HG03066 (cell line): ENCODE results near the gene ELL3.
A peak's percentile ranks its signal among the peaks of the same experiment; 100 is the strongest.
"Not testable (repeated sequence)": the region's sequence is repeated elsewhere in the genome, so short reads cannot be mapped to it uniquely, and the experiment has no call there.

ENCODE experiments used
- ATAC-seq: cut with Tn5 transposase; IDR thresholded peaks from one replicate; pipeline ENCODE4 v1.9.1; 2021; ENCODE audit warnings: low read depth; ENCODE audit not compliant: unreplicated experiment

The ELL3 gene

DNA sequence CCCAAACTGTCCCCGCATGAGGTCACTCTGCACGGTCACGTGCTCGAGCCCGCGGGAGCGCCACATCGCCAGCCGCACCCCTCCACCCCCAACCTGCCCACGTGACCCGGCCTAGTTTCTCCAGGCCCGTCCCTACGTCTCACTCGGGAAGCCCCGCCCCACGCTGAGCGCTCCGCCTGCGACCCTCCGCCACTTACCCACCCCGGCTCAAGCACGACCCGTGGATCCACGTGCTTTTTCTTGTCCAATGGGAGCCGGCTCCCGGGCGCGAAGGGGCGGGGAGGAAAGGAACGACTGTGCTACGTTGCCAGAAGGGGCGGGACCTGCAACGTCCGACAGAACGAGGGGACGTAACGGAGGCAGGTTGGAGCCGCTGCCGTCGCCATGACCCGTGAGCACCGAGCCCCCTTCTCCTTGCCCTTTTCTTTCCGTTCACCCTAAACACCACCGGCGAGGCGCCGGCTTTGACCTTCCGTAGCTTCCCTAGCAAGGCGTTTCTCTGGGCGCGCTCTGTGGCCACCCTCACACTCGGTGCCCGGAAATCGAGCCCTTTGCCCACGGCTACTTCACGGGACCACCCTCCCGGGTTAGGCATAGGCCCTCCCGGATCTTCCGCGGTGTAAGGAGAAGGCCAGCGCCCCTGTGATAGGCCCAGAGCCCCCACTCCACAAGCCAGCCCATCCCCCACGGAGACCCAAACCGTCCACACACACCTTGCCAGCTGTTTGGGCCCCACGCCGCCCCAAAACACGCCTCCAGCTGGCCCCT lies 15.4 kb upstream of the ELL3 start, which contains the start of gene SERF2:
Gene SERF2 (plus strand): TSS at position 328 of the 768 bp plus-strand sequence. CDS start 57 bp downstream, at position 385.
- peak; percentile 69 for ATAC-seq

DNA sequence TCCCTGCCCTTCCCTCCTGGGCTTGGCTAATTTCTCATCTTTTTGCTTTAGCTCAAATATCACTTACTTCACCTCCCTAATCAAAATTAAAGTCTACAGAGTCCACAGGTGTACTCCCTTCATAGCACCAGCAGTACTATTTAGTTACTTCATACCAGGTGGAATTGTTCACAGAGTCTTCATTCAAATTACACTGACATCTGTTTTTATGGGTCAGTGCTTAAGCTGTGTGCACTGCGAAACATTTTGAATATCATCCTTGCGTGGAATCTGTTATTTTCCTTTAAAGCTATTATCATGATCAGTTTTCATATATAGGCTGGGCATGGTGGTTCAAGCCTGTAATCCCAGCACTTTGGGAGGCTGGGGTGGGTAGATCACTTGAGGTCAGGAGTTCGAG lies 12.6 kb upstream of the ELL3 start:
- ATAC-seq: no peak

DNA sequence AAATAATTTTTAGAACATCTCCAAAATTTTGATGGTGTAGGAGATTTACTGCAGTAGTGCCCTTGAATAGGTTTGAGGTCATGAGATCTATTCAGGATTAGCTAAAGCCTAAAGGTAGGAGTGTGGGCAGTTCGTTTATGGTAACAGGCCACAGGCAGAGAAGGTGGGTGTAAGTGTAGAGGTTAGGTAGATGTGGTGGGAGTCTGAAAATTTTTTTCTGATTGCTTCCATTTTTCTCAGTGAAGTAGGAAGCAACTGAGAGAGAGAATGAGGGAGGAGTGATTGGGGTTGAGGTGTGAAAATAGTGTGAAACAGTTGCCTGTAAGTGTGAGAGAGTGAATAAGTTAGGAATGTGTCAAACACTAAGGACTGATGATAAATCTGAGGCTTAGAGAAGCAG lies 2.2 kb upstream of the ELL3 start:
- ATAC-seq: no peak

GRCh38 chr15:43777267-43777914 lies 625 bp upstream of the ELL3 start:
- peak; percentile 47 for ATAC-seq

DNA sequence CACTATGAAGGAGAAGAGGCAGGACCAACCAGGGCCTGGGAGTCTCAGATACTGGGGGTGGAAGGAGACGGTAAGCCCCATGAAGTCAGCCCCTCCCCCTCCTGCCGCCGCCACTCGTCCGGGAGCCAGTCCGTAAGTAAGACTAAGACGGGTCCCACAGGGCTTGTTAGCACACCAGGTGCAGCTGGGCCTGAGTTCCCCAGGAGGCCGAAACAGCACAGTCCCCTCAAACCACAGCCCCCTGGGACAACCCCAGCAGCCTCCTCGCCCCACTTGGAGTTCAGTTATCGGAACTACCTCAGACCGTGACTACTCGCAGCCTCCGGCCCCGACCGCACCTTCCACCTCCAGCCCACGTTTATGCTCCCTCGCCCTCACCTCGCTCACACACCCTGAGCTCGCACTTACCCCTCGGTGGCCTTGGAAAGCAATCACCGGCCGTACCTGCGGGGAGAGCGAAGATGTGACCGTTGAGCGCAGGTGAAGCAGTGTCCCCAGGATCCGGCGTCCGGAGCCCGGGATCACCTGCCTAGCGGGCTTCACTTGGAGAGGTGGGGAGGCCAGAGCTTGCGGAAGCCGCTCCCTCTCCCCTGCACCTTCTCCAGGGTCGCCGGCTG lies 557 bp downstream of the ELL3 start:
- peak; percentile 61 for ATAC-seq

GRCh38 chr15:43775411-43775965 lies 1.3 kb downstream of the ELL3 start:
- ATAC-seq: no peak

DNA sequence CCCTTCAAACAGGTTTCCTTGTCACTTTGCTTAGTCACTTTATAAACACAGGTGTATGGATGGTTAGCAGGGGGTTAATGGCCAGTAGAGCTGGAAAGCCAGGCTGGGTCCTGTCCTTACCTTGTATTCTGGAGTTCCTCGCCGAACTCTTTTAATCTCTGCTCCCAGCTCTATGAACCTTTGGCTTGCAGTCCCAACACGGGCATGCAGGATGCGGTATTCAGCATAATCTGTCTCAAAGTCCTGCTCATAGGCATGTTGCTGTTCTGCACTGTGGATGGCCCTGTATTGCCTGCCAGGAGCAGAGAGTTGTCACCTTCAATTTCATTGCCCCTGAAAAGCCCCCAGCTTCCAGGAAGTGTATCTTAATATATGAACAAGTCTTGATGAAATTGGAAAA lies 2.7 kb downstream of the ELL3 start:
- no peak for ATAC-seq

DNA sequence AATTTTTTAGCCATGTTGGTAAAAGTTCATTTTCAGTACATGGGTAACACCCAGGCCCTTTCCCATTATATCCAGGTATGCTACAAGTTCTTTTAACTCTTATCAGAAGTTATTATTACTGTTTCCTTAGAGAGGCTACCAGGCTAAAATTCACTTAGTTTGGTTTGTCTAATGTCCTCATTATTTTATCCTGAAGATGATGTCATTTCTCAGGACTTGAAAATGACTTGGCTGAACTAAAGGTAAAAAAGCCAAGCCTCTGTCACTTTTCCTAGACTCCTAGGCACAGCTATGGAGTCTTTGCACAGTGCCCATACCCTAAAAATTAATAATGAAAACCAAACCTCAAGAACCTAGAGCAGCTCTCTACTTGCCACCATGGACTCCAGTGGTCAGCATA lies 4.1 kb downstream of the ELL3 start:
- no peak for ATAC-seq

DNA sequence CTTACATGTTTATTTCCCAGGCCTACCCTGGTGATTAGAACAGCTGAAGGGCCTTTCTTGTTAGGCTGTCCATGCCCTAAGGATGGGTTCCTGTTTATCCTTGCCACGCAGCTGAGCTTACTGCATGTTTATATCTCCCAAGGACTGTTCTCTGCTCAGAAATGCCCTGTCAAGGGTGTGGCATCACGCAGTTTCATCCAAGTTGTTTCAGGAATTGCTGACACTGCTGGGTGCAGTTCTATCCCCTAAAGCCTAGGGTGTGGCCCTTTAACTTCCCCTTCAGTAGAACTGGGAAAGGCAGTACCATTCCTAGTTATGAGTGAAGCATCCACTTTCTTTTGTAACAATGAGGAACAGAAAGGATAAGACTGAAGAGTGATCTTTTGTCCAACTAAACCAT lies 5.0 kb downstream of the ELL3 start:
- no peak for ATAC-seq

- no peak for ATAC-seq
Observed at GRCh38 chr15:43769584-43770228, 7.1 kb downstream of the ELL3 start.

GRCh38 chr15:43763819-43764446 lies 12.8 kb downstream of the ELL3 start:
- ATAC-seq: no peak

DNA sequence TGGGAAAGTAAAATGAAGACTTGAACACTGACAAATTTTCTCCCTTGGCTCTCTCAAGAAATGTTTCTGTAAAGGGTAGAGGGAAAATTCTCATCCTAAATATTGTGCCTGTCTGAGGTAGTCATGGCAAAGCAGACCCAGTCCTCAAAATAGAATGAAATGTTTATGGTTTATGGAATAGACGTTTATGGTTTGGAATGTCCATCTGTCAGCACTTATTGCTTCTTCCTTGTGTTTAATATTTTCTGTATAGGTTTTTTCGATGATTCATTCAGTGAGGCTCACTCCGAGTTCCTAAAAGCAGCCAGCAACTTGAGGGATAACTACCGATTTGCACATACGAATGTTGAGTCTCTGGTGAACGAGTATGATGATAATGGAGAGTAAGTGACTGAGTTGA lies 13.9 kb downstream of the ELL3 start:
- ATAC-seq: no peak

DNA sequence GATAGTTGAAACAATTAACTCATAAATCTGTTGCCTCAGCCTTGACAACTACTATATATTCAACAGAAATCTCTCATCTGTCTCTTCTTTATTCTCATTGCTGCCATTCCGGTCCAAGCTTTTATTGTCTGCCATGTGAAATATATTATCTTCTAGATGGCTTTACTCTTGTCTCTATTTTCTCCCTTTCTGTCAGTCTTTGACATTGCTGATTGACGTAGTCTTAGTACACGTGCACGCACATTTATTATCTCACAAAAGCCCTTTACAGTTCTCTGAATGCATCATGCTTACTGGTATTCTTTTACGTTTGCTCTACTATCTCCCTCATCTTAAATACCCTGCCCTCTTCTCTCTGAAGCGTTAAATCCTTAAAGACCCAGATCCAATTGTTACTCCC lies 24.9 kb downstream of the ELL3 start:
- ATAC-seq: no peak

GRCh38 chr15:43749690-43750345 lies 26.9 kb downstream of the ELL3 start:
- peak; percentile 36 for ATAC-seq

DNA sequence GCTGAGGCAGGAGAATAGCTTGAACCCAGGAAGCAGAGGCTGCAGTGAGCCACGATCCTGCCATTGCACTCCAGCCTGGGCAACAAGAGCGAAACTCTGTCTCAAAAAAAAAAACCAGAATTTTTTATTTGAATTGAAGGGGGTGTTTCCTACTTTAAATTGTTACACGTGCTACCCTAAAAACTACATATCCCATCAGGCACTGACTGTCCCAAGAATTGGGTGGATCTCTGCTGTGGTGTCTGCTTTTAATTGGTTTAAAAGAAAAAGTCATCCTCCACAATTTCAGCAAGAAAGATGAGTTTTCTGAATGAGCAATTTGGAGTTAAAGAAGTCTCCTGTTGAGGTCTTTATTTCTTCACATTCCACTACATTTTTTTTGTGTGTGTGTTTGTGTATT lies 28.4 kb downstream of the ELL3 start:
- ATAC-seq: no peak

DNA sequence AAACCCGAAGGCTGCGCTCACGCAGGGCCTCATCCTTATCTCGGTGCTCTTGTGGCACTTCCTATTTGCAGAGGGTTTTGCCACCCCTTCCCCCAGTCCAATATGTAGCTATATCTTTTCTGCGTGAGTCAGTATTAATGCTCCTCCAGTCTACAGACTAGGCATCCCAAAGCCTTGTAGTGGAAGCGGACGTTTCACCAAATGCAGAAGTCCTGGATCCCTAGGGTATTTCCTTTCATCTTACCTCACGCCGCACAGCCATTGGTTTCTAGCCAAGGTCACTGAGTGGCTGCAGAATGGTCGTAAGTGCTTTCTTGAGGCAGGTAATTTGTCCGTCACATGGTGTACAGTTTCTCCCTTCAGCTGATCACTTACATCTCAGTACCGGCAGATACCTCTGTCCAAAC lies 29.9 kb downstream of the ELL3 start:
- peak; percentile 7 for ATAC-seq

DNA sequence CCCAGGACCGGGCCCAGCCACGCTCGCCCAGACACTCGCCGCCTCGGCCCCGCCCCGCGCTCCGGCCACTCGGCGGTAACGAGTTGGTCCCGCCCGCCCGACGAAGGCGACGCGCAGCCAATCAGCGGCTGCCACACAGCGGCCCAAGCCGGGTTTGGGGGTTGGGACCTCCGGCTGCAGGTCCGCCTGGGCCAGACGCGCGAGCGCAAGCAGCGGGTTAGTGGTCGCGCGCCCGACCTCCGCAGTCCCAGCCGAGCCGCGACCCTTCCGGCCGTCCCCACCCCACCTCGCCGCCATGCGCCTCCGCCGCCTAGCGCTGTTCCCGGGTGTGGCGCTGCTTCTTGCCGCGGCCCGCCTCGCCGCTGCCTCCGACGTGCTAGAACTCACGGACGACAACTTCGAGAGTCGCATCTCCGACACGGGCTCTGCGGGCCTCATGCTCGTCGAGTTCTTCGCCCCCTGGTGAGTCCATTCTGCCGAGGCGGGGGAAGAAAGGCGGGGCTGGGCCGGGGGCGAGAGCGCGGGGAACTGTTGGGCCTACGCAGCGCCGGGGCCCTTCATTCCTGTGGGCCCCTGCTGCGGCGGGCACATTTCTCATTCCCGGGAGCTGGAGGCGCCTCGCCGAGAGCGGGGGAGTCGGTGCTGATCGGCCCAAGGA lies 30.4 kb downstream of the ELL3 start, which contains the start of gene PDIA3:
Gene PDIA3 (plus strand): TSS at position 194 of the 658 bp plus-strand sequence. CDS start 102 bp downstream, at position 296.
- peak; percentile 69 for ATAC-seq

GRCh38 chr15:43735416-43735815 lies 41.4 kb downstream of the ELL3 start:
- ATAC-seq: no peak

DNA sequence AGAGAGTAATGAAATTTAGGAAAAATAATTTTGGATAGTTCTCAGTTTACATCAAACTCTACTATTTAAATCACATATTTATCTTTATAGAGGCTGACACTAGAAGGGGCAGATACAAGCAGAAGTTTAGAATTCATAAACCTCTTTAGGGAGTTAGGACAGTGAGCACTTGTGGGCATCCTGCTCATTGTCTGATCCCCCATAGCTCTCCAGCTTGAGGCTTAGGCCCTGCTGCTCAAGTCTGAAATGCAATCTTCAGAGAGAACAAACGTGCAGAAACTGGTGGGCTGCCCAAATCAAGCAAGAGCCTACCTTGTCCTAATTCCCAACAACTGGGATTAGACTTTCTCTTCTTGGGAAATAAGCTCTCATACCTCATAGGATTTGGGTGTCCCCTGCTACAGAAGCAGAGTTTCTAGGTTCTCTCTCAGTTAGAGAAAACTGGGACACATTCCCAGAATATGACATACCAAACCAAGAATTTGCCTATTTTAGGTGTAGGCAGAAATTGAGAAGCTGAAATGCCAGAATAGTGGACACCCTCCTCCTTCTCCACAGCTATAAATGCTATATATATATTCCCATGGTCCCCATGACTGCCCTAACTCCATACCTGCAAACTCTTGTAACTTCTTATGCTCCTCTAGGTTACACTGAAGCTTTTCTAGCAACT lies 48.6 kb downstream of the ELL3 start:
- not testable (repeated sequence) for ATAC-seq
